ENCODE measurements around the gene SLC25A42. TPM values are rescaled to one million over a fixed set of nuclear protein-coding genes. Genes with fewer than 3 reads are reported as not detected.
A peak's percentile ranks its signal among the peaks of the same experiment; 100 is the strongest.

Gene SLC25A42
- total and polyA plus RNA-seq, 4 donors: 3.8 to 12.5 (median 9.9) TPM

DNA sequence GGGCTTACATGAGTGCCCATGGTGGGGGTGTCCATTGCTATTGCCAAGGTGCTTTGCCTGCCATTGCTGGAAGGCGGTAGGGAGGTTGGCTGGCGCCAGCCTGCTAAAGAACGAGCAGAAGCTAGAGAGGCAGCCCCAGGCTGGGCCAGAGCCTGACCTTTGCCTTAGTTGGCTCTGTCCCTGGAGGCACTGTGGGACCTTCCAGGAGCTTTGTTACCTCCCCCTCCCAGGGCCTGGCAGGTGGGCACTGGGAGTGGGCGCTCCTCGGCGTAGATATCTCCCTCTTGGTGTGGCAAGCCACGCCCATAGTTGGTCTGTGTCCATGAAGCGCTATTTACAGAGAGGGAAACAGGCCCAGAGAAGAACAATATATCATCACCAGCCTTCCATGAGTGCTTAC is 2.3 kb upstream of the SLC25A42 start:
- Histone ChIP-seq H3K36me3 (ENCODE audit: control insufficient read depth in 1 of 2, insufficient read depth in 2 of 2, low read length in 1 of 2) (no peaks in the 10 kb centered on the region), H3K9me3 (ENCODE audit: control insufficient read depth, low read length) (no peaks in the 10 kb centered on the region), H3K27me3 (ENCODE audit: control insufficient read depth in 1 of 2, insufficient read depth in 2 of 2, low read length in 1 of 2) (no peaks in the 10 kb centered on the region), H3K4me1 (ENCODE audit: control insufficient read depth in 1 of 2, insufficient read depth in 2 of 2, low read length in 2 of 2) (no peaks in the 10 kb centered on the region), H3K27ac (ENCODE audit: low read depth in 1 of 2, low read length in 2 of 2) (no peak overlapping the region), H3K4me3 (ENCODE audit: low read length in 2 of 2) (no peak overlapping the region)
- 76 to 83% methylated on average over 8 of the region's 8 CpGs for WGBS, 2 donors
- ATAC-seq (ENCODE audit: low FRiP score) (no peak), DNase-seq (no peak)
- intact Hi-C loops (cut with DNase I): loop anchor here in 1 of 2 donors (5.0 kb wide), 2 partner anchors 76 to 131 kb away; partner anchors contain the start of genes BORCS8, RFXANK and TMEM161A

GRCh38 chr19:19062454-19063182 is 1.2 kb upstream of the SLC25A42 start:
- no peak overlapping the region for H3K4me3 ChIP-seq (ENCODE audit: low read length in 2 of 2)
- no peaks in the 10 kb centered on the region for H3K36me3 ChIP-seq (ENCODE audit: control insufficient read depth in 1 of 2, insufficient read depth in 2 of 2, low read length in 1 of 2)
- H3K27me3 ChIP-seq (ENCODE audit: control insufficient read depth in 1 of 2, insufficient read depth in 2 of 2, low read length in 1 of 2): no peaks in the 10 kb centered on the region
- DNase-seq: no peak
- no peaks in the 10 kb centered on the region for H3K4me1 ChIP-seq (ENCODE audit: control insufficient read depth in 1 of 2, insufficient read depth in 2 of 2, low read length in 2 of 2)
- no peak for ATAC-seq (ENCODE audit: low FRiP score)
- H3K9me3 ChIP-seq (ENCODE audit: control insufficient read depth, low read length): no peaks in the 10 kb centered on the region
- intact Hi-C loops (cut with DNase I): loop anchor here in 1 of 2 donors (5.0 kb wide), 2 partner anchors 75 to 130 kb away; partner anchors contain the start of genes BORCS8, RFXANK and TMEM161A
- WGBS, 2 donors: 86 to 90% methylated on average over 4 of the region's 4 CpGs
- H3K27ac ChIP-seq (ENCODE audit: low read depth in 1 of 2, low read length in 2 of 2): peak overlapping the region in 1 of 2 donors; percentile 33

DNA sequence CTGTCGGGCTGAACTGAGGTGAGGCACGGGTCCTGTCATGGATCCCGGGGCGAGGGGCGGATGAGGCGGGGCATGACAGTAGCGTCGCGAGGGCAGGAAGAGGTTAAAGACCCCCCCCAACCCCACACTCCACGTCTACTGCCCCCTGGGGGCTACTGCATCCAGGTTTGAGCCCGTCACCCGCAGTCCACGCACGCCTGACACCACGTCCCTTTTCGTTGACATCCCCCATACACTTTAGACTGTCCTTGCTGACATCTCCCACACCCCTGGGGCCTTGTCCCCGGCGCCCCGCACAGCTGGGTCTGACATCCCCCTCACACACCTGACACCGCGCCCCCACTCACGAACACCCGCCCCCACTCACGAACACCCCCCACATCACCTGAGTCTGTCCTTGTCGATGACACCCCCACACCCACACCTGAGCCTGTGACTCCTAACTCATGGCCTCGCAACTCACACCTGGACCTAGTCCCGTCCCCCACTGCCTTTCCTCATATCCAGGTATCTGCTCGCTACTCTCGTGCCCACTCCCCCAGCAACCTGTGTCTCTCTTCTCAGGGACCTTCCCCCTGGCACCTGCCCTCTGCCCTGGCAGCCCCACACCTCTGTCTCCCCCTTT is 416 bp downstream of the SLC25A42 start:
- no peak for ATAC-seq (ENCODE audit: low FRiP score)
- 2 to 4% methylated on average over 22 to 29 of the region's 29 CpGs for WGBS, 2 donors
- Histone ChIP-seq H3K27me3 (ENCODE audit: control insufficient read depth in 1 of 2, insufficient read depth in 2 of 2, low read length in 1 of 2) (no peaks in the 10 kb centered on the region), H3K9me3 (ENCODE audit: control insufficient read depth, low read length) (no peaks in the 10 kb centered on the region), H3K27ac (ENCODE audit: low read depth in 1 of 2, low read length in 2 of 2) (peak overlapping the region in 1 of 2 donors; percentile 6), H3K4me3 (ENCODE audit: low read length in 2 of 2) (peak overlapping the region; percentile 55 to 81), H3K4me1 (ENCODE audit: control insufficient read depth in 1 of 2, insufficient read depth in 2 of 2, low read length in 2 of 2) (no peaks in the 10 kb centered on the region), H3K36me3 (ENCODE audit: control insufficient read depth in 1 of 2, insufficient read depth in 2 of 2, low read length in 1 of 2) (no peaks in the 10 kb centered on the region)
- intact Hi-C loops (cut with DNase I): loop anchor here in 1 of 2 donors (5.0 kb wide), 2 partner anchors 73 to 128 kb away; partner anchors contain the start of genes BORCS8, RFXANK and TMEM161A
- no peak for DNase-seq

DNA sequence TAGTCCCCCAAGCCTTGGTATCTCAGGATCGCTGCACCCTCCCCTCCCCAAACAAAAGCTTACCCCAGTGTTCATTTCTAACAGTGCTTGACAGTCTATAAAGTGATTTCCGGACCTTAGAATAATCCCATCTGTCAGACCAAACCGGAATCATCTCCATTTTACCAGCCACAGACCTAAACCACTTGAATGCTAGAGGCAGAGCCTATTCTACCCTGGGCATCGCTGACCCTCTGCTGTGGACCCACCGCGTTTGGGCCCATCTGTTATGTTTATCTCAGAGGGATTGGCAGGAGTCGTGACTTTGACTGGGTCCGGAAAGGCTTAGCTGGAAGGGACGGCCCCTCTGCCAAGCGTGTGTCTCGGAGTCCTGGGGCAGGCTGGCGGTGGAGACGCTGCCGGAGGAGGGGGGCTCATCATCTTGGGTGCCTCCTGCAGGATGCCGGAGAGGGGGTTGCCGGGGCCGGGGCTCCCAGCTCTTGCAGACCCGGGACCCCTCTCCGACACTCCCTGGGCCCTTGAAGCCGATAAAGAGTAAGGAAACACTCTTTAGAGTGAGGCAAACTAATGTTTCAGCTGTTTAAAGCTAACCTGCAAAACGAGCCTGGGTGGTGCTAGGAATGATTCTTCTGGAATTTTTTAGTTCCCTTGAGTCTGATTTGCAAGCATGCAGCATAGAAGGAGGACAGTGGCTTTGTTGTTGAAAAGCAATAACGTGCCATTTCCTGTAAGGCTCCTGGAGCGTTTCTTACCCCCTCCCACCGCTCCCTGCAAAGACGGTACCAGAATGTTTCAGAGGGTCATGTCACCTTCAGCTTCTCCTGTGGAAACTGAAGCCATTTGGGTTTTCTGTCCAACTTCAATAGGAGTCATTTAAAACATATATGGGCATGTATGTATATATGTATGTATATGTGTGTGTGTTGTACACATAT is 1.3 kb downstream of the SLC25A42 start:
- intact Hi-C loops (cut with DNase I): loop anchor here in 1 of 2 donors (5.0 kb wide), 2 partner anchors 72 to 127 kb away; partner anchors contain the start of genes BORCS8, RFXANK and TMEM161A
- no peak overlapping the region for H3K27ac ChIP-seq (ENCODE audit: low read depth in 1 of 2, low read length in 2 of 2)
- H3K27me3 ChIP-seq (ENCODE audit: control insufficient read depth in 1 of 2, insufficient read depth in 2 of 2, low read length in 1 of 2): no peaks in the 10 kb centered on the region
- DNase-seq (no peak), ATAC-seq (ENCODE audit: low FRiP score) (no peak)
- peak overlapping the region in 1 of 2 donors; percentile 81 for H3K4me3 ChIP-seq (ENCODE audit: low read length in 2 of 2)
- WGBS, 2 donors: 4% methylated on average over 25 of the region's 25 CpGs
- H3K36me3 ChIP-seq (ENCODE audit: control insufficient read depth in 1 of 2, insufficient read depth in 2 of 2, low read length in 1 of 2): no peaks in the 10 kb centered on the region
- H3K9me3 ChIP-seq (ENCODE audit: control insufficient read depth, low read length): no peaks in the 10 kb centered on the region
- no peaks in the 10 kb centered on the region for H3K4me1 ChIP-seq (ENCODE audit: control insufficient read depth in 1 of 2, insufficient read depth in 2 of 2, low read length in 2 of 2)

DNA sequence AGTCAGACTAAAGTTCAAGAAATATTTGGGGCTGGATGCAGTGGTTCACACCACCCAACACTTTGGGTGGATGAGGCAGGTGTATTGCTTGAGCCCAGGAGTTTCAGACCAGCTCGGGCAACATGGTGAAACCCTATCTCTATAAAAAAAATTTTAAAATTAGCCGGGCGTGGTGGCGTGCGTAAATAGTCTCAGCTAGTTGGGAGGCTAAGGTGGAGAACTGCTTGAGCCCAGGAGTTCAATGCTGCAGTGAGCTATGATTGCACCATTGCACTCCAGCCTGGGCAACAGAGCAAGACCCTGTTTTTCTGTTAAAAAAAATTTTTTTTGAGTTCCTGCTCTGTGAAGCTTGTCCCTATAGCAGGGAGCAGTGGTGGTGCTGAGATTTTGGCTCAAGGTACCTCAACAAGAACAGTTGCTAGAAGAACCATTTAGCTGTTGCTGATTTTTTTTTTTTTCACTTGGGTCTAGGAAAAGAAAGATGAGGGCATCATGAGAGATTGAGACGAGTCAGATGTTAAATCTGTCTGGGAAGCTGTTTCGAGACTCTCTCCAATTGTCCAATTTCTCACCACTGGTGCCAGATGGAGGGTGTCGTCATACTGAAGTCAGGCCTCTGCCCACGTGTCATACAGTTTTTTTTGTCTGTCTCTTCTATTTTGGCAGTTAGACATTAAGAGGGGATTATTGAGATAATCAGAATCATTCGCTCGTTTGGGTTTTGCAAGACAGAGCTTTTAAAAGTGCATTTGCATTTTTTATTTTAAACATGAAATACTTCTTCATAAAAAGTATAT is 3.7 kb downstream of the SLC25A42 start:
- intact Hi-C loops (cut with DNase I): no loop called here
- Histone ChIP-seq H3K27ac (ENCODE audit: low read depth in 1 of 2, low read length in 2 of 2) (no peak overlapping the region), H3K4me3 (ENCODE audit: low read length in 2 of 2) (no peak overlapping the region), H3K36me3 (ENCODE audit: control insufficient read depth in 1 of 2, insufficient read depth in 2 of 2, low read length in 1 of 2) (no peaks in the 10 kb centered on the region), H3K4me1 (ENCODE audit: control insufficient read depth in 1 of 2, insufficient read depth in 2 of 2, low read length in 2 of 2) (no peaks in the 10 kb centered on the region), H3K9me3 (ENCODE audit: control insufficient read depth, low read length) (no peaks in the 10 kb centered on the region), H3K27me3 (ENCODE audit: control insufficient read depth in 1 of 2, insufficient read depth in 2 of 2, low read length in 1 of 2) (no peaks in the 10 kb centered on the region)
- 88% methylated on average over 11 of the region's 11 CpGs for WGBS, 2 donors
- no peak for ATAC-seq (ENCODE audit: low FRiP score)
- no peak for DNase-seq

GRCh38 chr19:19068659-19069654 is 5.2 kb downstream of the SLC25A42 start:
- intact Hi-C loops (cut with DNase I): no loop called here
- no peak overlapping the region for H3K4me3 ChIP-seq (ENCODE audit: low read length in 2 of 2)
- no peak for DNase-seq
- no peaks in the 10 kb centered on the region for H3K4me1 ChIP-seq (ENCODE audit: control insufficient read depth in 1 of 2, insufficient read depth in 2 of 2, low read length in 2 of 2)
- peak overlapping the region in 1 of 2 donors; percentile 18 for H3K27ac ChIP-seq (ENCODE audit: low read depth in 1 of 2, low read length in 2 of 2)
- H3K9me3 ChIP-seq (ENCODE audit: control insufficient read depth, low read length): no peaks in the 10 kb centered on the region
- WGBS, 2 donors: 51 to 56% methylated on average over 11 of the region's 11 CpGs
- no peaks in the 10 kb centered on the region for H3K36me3 ChIP-seq (ENCODE audit: control insufficient read depth in 1 of 2, insufficient read depth in 2 of 2, low read length in 1 of 2)
- ATAC-seq (ENCODE audit: low FRiP score): no peak
- H3K27me3 ChIP-seq (ENCODE audit: control insufficient read depth in 1 of 2, insufficient read depth in 2 of 2, low read length in 1 of 2): no peaks in the 10 kb centered on the region

DNA sequence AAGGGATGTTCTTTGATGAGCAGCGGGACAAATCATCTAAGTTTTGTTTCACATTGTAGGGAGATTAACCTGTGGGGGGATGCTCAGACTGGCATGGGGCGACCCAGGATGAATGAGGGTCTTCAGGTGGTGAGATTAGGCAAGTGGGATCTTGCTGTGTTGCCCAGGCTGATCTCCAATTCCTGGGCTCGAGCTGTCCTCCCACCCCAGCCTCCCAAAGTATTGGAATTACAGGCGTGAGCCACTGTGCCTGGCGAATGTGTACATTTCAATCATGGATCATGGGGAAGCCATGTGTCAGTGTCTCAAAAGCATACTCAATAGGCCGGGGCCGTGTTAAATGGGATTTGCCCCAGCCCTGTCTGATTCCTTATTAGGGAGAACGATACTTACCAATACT is 8.1 kb downstream of the SLC25A42 start:
- Histone ChIP-seq H3K4me3 (ENCODE audit: low read length in 2 of 2) (no peak overlapping the region), H3K27me3 (ENCODE audit: control insufficient read depth in 1 of 2, insufficient read depth in 2 of 2, low read length in 1 of 2) (no peaks in the 10 kb centered on the region), H3K36me3 (ENCODE audit: control insufficient read depth in 1 of 2, insufficient read depth in 2 of 2, low read length in 1 of 2) (no peaks in the 10 kb centered on the region), H3K27ac (ENCODE audit: low read depth in 1 of 2, low read length in 2 of 2) (no peak overlapping the region), H3K4me1 (ENCODE audit: control insufficient read depth in 1 of 2, insufficient read depth in 2 of 2, low read length in 2 of 2) (no peaks in the 10 kb centered on the region), H3K9me3 (ENCODE audit: control insufficient read depth, low read length) (no peaks in the 10 kb centered on the region)
- 95 to 96% methylated on average over 8 of the region's 8 CpGs for WGBS, 2 donors
- intact Hi-C loops (cut with DNase I): no loop called here
- no peak for ATAC-seq (ENCODE audit: low FRiP score)
- no peak for DNase-seq
